Tibial artery (tissue), 4 donors: Measurements from ENCODE around the gene RALGAPA2.

Experiments used
- DNase-seq, 2 donors: peaks; one replicate each; pipeline ENCODE4 v3.0.0-alpha.2; 2019
- H3K27ac ChIP-seq, 2 donors: fragments of 200-600 bp; sonication (generic) in 1 of 2; 1 replicate in 1 of 2; 2 replicates in 1 of 2; pipeline ENCODE4 v1.5.1; 2018 to 2019; ENCODE audit warnings: mild to moderate bottlenecking in 1 of 2
- H3K27me3 ChIP-seq, 2 donors: fragments of 200-600 bp; sonication (generic) in 1 of 2; one replicate each; pipeline versions ENCODE4 v1.5.1 to v1.6.0; 2016 to 2019
- H3K36me3 ChIP-seq, 3 donors: fragments of 200-600 bp; sonication (generic) in 2 of 3; one replicate each; pipeline ENCODE4 v1.5.1; 2016 to 2019; ENCODE audit warnings: mild to moderate bottlenecking in 2 of 3
- H3K4me1 ChIP-seq, 4 donors: fragments of 200-600 bp; sonication (generic) in 2 of 4; 1 replicate in 3 of 4; 2 replicates in 1 of 4; pipeline ENCODE4 v1.5.1; 2016 to 2019
- H3K4me3 ChIP-seq, 2 donors: fragments of 200-600 bp; sonication (generic) in 1 of 2; 1 replicate in 1 of 2; 2 replicates in 1 of 2; pipeline ENCODE4 v1.5.1; 2018 to 2019; ENCODE audit warnings: mild to moderate bottlenecking in 2 of 2
- H3K9me3 ChIP-seq, 3 donors: fragments of 200-600 bp; sonication (generic) in 1 of 3; one replicate each; pipeline ENCODE4 v1.5.1; 2016 to 2019
- CTCF ChIP-seq, 2 experiments: fragments of 200-600 bp in 1 of 2; fragments of 450-650 bp in 1 of 2; IDR thresholded peaks; one replicate each; pipeline ENCODE4 v1.5.1; 2017 to 2019; ENCODE audit warnings: antibody characterized with exemption in 2 of 2, mild to moderate bottlenecking in 1 of 2, moderate library complexity in 1 of 2
- intact Hi-C: fragments of 100-400 bp; cut with DNase I; formaldehyde crosslinking; loops from one replicate; pipeline ENCODE4 v1.15.0; 2023; ENCODE audit warnings: low total_unique reads

RALGAPA2 gene

GRCh38 chr20:20483328-20483727 lies 229.1 kb downstream of the RALGAPA2 start:
- H3K36me3 ChIP-seq = peaks cover 1 to 27% (median 7%) of the 10 kb centered on the region in 3 donors
- H3K9me3 ChIP-seq = no peaks in the 10 kb centered on the region
- H3K4me1 ChIP-seq = no peaks in the 10 kb centered on the region
- TF ChIP-seq CTCF (IDR thresholded peaks at IDR 0.05) = no peak
- DNase-seq = no peak
- no peak overlapping the region for H3K4me3 ChIP-seq
- H3K27me3 ChIP-seq = no peaks in the 10 kb centered on the region
- no peak overlapping the region for H3K27ac ChIP-seq
- intact Hi-C loops = no loop called here

GRCh38 chr20:20482453-20482852 lies 230.0 kb downstream of the RALGAPA2 start:
- Histone ChIP-seq H3K4me3 (no peak overlapping the region), H3K27me3 (no peaks in the 10 kb centered on the region), H3K4me1 (no peaks in the 10 kb centered on the region), H3K27ac (no peak overlapping the region), H3K36me3 (peaks cover 0 to 19% (median 7%) of the 10 kb centered on the region in 3 donors), H3K9me3 (no peaks in the 10 kb centered on the region)
- intact Hi-C loops = no loop called here
- no peak for DNase-seq
- TF ChIP-seq CTCF (IDR thresholded peaks at IDR 0.05) = no peak

GRCh38 chr20:20480689-20481088 lies 231.8 kb downstream of the RALGAPA2 start:
- Histone ChIP-seq H3K36me3 (peaks cover 0 to 16% (median 7%) of the 10 kb centered on the region in 3 donors), H3K4me1 (no peaks in the 10 kb centered on the region), H3K4me3 (no peak overlapping the region), H3K9me3 (no peaks in the 10 kb centered on the region), H3K27me3 (no peaks in the 10 kb centered on the region), H3K27ac (no peak overlapping the region)
- no peak for TF ChIP-seq CTCF (IDR thresholded peaks at IDR 0.05)
- intact Hi-C loops = no loop called here
- DNase-seq = no peak

GRCh38 chr20:20480126-20480525 lies 232.3 kb downstream of the RALGAPA2 start:
- Histone ChIP-seq H3K4me1 (no peaks in the 10 kb centered on the region), H3K36me3 (peaks cover 0 to 16% (median 7%) of the 10 kb centered on the region in 3 donors), H3K4me3 (no peak overlapping the region), H3K9me3 (no peaks in the 10 kb centered on the region), H3K27me3 (no peaks in the 10 kb centered on the region), H3K27ac (no peak overlapping the region)
- DNase-seq = no peak
- no peak for TF ChIP-seq CTCF (IDR thresholded peaks at IDR 0.05)
- intact Hi-C loops = no loop called here

- Histone ChIP-seq H3K9me3 (no peaks in the 10 kb centered on the region), H3K36me3 (peaks cover 0 to 23% (median 7%) of the 10 kb centered on the region in 3 donors), H3K4me1 (no peaks in the 10 kb centered on the region), H3K4me3 (no peak overlapping the region), H3K27me3 (no peaks in the 10 kb centered on the region), H3K27ac (no peak overlapping the region)
- intact Hi-C loops = no loop called here
- TF ChIP-seq CTCF (IDR thresholded peaks at IDR 0.05) = no peak
- no peak for DNase-seq
These were observed 234.9 kb downstream of the RALGAPA2 start for GRCh38 chr20:20477444-20478041.

- Histone ChIP-seq H3K36me3 (peaks cover 0 to 24% (median 7%) of the 10 kb centered on the region in 3 donors), H3K27me3 (no peaks in the 10 kb centered on the region), H3K4me3 (no peak overlapping the region), H3K9me3 (no peaks in the 10 kb centered on the region), H3K27ac (no peak overlapping the region), H3K4me1 (no peaks in the 10 kb centered on the region)
- DNase-seq = no peak
- intact Hi-C loops = no loop called here
- no peak for TF ChIP-seq CTCF (IDR thresholded peaks at IDR 0.05)
These were observed 235.9 kb downstream of the RALGAPA2 start for GRCh38 chr20:20476504-20476903.
